HG03342 (cell line): Measurements from ENCODE around the gene QSOX2.

Experiments
- ATAC-seq: cut with Tn5 transposase; IDR thresholded peaks from one replicate; pipeline ENCODE4 v1.9.1; 2021; ENCODE audit warnings: mild to moderate bottlenecking, moderate library complexity; ENCODE audit not compliant: unreplicated experiment

QSOX2 gene

GRCh38 chr9:136206602-136207275, 38.9 kb downstream of the QSOX2 start:
- no peak for ATAC-seq

GRCh38 chr9:136205707-136205992, 40.0 kb downstream of the QSOX2 start:
- ATAC-seq: no peak

- no peak for ATAC-seq
Measured at GRCh38 chr9:136204838-136205706, 40.5 kb downstream of the QSOX2 start, which contains the start of gene LHX3. Gene LHX3 (minus strand): TSS chr9:136205128. CDS start chr9:136205012, 116 bp downstream.

GRCh38 chr9:136204145-136204805, 41.3 kb downstream of the QSOX2 start:
- ATAC-seq: no peak

GRCh38 chr9:136203408-136204144, 42.0 kb downstream of the QSOX2 start:
- ATAC-seq: no peak

GRCh38 chr9:136202454-136203407, 42.9 kb downstream of the QSOX2 start:
- no peak for ATAC-seq

GRCh38 chr9:136201609-136202453, 43.8 kb downstream of the QSOX2 start:
- ATAC-seq: no peak

- no peak for ATAC-seq
Measured at GRCh38 chr9:136201174-136201573, 44.4 kb downstream of the QSOX2 start.

- no peak for ATAC-seq
Measured at GRCh38 chr9:136200424-136200823, 45.2 kb downstream of the QSOX2 start.

GRCh38 chr9:136199391-136200288, 46.0 kb downstream of the QSOX2 start:
- no peak for ATAC-seq

- ATAC-seq: no peak
Measured at GRCh38 chr9:136198605-136199083, 47.0 kb downstream of the QSOX2 start.

GRCh38 chr9:136197930-136198604, 47.5 kb downstream of the QSOX2 start:
- ATAC-seq: no peak

- ATAC-seq: no peak
Measured at GRCh38 chr9:136197084-136197875, 48.3 kb downstream of the QSOX2 start.

GRCh38 chr9:136196404-136197083, 49.1 kb downstream of the QSOX2 start:
- no peak for ATAC-seq

- ATAC-seq: no peak
Measured at GRCh38 chr9:136194540-136194939, 51.1 kb downstream of the QSOX2 start.

GRCh38 chr9:136193891-136194279, 51.7 kb downstream of the QSOX2 start:
- no peak for ATAC-seq
